Natural killer cell (primary cell): ENCODE data around the gene GTF2H4. TPM values are rescaled to one million over a fixed set of nuclear protein-coding genes. Genes with fewer than 3 reads are reported as not detected.
"Not testable (repeated sequence)": the region's sequence is repeated elsewhere in the genome, so short reads cannot be mapped to it uniquely, and the experiment has no call there.

Experiments
- ATAC-seq, 3 donors: fragments of 150-1000 bp in 2 of 3; fragments of 200-7000 bp in 1 of 3; cut with Tn5 transposase; 1 replicate in 1 of 3; 2 replicates in 2 of 3; pipeline ENCODE4 v1.10.0; 2021; ENCODE audit warnings: mild to moderate bottlenecking in 2 of 3, moderate library complexity in 2 of 3
- DNase-seq, 2 donors: peaks; one replicate each; pipeline versions ENCODE4 v3.0.0 to v3.0.0-alpha.2; 2013 to 2021; ENCODE audit warnings: mixed read lengths in 1 of 2
- H3K27ac ChIP-seq: one replicate; pipeline ENCODE4 v1.5.1; 2013; ENCODE audit warnings: mild to moderate bottlenecking, low read length
- H3K27me3 ChIP-seq: one replicate; pipeline ENCODE4 v1.6.1; 2013; ENCODE audit warnings: low read length; ENCODE audit not compliant: control insufficient read depth, insufficient read depth
- H3K36me3 ChIP-seq: one replicate; pipeline ENCODE4 v1.6.1; 2013; ENCODE audit warnings: low read length; ENCODE audit not compliant: control insufficient read depth, insufficient read depth
- H3K4me1 ChIP-seq: one replicate; pipeline ENCODE4 v1.6.1; 2013; ENCODE audit warnings: low read length; ENCODE audit not compliant: control insufficient read depth, insufficient read depth
- H3K4me3 ChIP-seq: one replicate; pipeline ENCODE4 v1.5.1; 2013; ENCODE audit warnings: low read length
- H3K9me3 ChIP-seq: one replicate; pipeline ENCODE4 v1.6.1; 2013; ENCODE audit warnings: low read length; ENCODE audit not compliant: control insufficient read depth, insufficient read depth
- H3K27ac Mint-ChIP-seq, 2 donors: one replicate each; pipeline ENCODE4 v1.8.0; 2022; ENCODE audit warnings: mild to moderate bottlenecking in 2 of 2, mixed read lengths in 2 of 2, moderate library complexity in 1 of 2
- H3K27me3 Mint-ChIP-seq, 2 donors: one replicate each; pipeline ENCODE4 v1.8.0; 2022; ENCODE audit warnings: low read depth in 2 of 2, mixed read lengths in 2 of 2
- H3K36me3 Mint-ChIP-seq: one replicate; pipeline ENCODE4 v1.8.0; 2022; ENCODE audit warnings: mixed read lengths
- H3K4me1 Mint-ChIP-seq, 2 donors: one replicate each; pipeline ENCODE4 v1.8.0; 2022; ENCODE audit warnings: mixed read lengths in 2 of 2
- H3K4me3 Mint-ChIP-seq: one replicate; pipeline ENCODE4 v1.8.0; 2022; ENCODE audit warnings: mild to moderate bottlenecking, moderate library complexity, mixed read lengths
- H3K9me3 Mint-ChIP-seq, 2 donors: one replicate each; pipeline ENCODE4 v1.8.0; 2022; ENCODE audit warnings: mixed read lengths in 2 of 2
- CTCF ChIP-seq: fragments of 200-600 bp; IDR thresholded peaks from one replicate; pipeline ENCODE4 v1.8.0; 2022; ENCODE audit warnings: antibody characterized with exemption
- WGBS: methylation state at CpG from one replicate; pipeline ENCODE4 v1.1.7; 2013; ENCODE audit warnings: missing lambda C conversion rate; ENCODE audit not compliant: insufficient coverage; 5-methylcytosine and 5-hydroxymethylcytosine counted together
- intact Hi-C: fragments of 100-400 bp; cut with micrococcal nuclease; formaldehyde crosslinking; loops from one replicate; pipeline ENCODE4 v1.14.2; 2022
- total RNA-seq, 4 donors: library from RNA; stranded (reverse); fragments of 120-200 nt in 1 of 4; gene quantifications; one replicate each; pipeline versions ENCODE4 v1.2.3 to v1.2.4, GENCODE V29; 2013 to 2022

Gene GTF2H4
- total RNA-seq, 3 donors from 2014 or later (not counting 1 experiment from before 2014, with no cell fraction given) = 13.5 to 17.9 (median 15.7) TPM

- intact Hi-C loops = no loop called here
- H3K27me3 ChIP-seq = no peaks in the 10 kb centered on the region
- ATAC-seq (no peak), DNase-seq (no peak)
- no peaks in the 10 kb centered on the region for H3K36me3 ChIP-seq
- H3K4me1 ChIP-seq = no peaks in the 10 kb centered on the region
- no peak overlapping the region for H3K27ac Mint-ChIP-seq
- no peak overlapping the region for H3K4me3 Mint-ChIP-seq
- no peak overlapping the region for H3K27ac ChIP-seq
- H3K9me3 ChIP-seq = peaks cover 16% of the 10 kb centered on the region
- WGBS = 94% methylated on average over 3 of the region's 4 CpGs
- H3K36me3 Mint-ChIP-seq = peaks cover 15% of the 10 kb centered on the region
- H3K4me3 ChIP-seq = no peak overlapping the region
- H3K27me3 Mint-ChIP-seq = peaks cover 0 to 9% of the 10 kb centered on the region in 2 donors
- H3K9me3 Mint-ChIP-seq = peaks cover 2 to 10% of the 10 kb centered on the region in 2 donors
- no peak for TF ChIP-seq CTCF
- peaks cover 0 to 7% of the 10 kb centered on the region in 2 donors for H3K4me1 Mint-ChIP-seq
Measured at GRCh38 chr6:30871592-30872183, 36.3 kb upstream of the GTF2H4 start.

DNA sequence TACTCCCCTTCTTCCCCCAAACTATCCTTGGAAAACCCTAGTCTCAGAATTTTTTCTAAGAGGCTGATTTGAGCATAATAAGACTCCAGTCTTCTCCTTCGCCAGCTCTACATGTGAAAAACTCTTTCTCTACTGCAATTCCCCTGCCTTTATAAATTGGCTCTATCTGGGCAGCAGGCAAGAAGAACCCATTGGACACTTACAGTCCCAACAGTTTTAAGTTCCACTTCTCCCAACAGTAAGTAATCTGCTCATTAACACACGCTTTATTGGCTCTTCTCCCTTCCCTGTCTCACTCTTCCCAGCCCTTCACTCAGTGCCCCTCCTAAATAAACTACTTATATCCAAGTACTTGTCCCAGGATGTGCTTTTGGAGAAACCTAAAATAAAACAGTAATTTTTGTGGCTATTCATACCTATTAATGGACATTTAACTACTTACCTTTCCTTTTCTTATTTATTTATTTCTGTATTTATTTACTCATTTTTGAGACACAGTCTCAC lies 34.8 kb upstream of the GTF2H4 start:
- Mint-ChIP-seq H3K4me1 (peaks cover 8 to 16% of the 10 kb centered on the region in 2 donors), H3K4me3 (no peak overlapping the region), H3K9me3 (peaks cover 2 to 10% of the 10 kb centered on the region in 2 donors), H3K36me3 (peaks cover 15% of the 10 kb centered on the region), H3K27me3 (peaks cover 0 to 9% of the 10 kb centered on the region in 2 donors), H3K27ac (no peak overlapping the region)
- Histone ChIP-seq H3K9me3 (peaks cover 16% of the 10 kb centered on the region), H3K27ac (no peak overlapping the region), H3K4me3 (no peak overlapping the region), H3K4me1 (peaks cover 11% of the 10 kb centered on the region), H3K36me3 (no peaks in the 10 kb centered on the region), H3K27me3 (no peaks in the 10 kb centered on the region)
- TF ChIP-seq CTCF = no peak
- intact Hi-C loops = no loop called here
- no peak for DNase-seq
- no peak for ATAC-seq
- WGBS = 95% methylated on average over 2 of the region's 2 CpGs

DNA sequence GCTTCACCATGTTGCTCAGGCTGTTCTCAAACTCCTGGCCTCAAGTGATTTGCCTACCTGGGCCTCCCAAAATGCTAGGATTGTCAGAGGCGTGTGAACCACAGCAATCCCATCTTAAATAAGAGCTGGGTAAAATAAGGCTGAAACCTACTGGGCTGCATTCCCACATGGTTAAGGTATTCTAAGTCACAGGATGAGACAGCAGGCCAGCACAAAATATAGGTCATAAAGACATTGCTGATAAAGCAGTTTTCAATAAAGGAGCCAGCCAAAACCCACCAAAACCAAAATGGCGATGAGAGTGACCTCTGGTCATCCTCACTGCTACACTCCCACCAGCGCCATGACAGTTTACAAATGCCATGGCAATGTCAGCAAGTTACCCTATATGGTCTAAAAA lies 34.2 kb upstream of the GTF2H4 start:
- H3K27me3 Mint-ChIP-seq, H3K4me3 Mint-ChIP-seq, H3K27me3 ChIP-seq, H3K27ac Mint-ChIP-seq, H3K9me3 Mint-ChIP-seq, H3K27ac ChIP-seq, DNase-seq, intact Hi-C loops, H3K36me3 ChIP-seq, ATAC-seq, H3K4me3 ChIP-seq: not testable (repeated sequence)
- peaks cover 12% of the 10 kb centered on the region for H3K4me1 ChIP-seq
- H3K9me3 ChIP-seq = peaks cover 16% of the 10 kb centered on the region
- Mint-ChIP-seq H3K4me1 (peaks cover 8 to 16% of the 10 kb centered on the region in 2 donors), H3K36me3 (peaks cover 15% of the 10 kb centered on the region)
- 91% methylated on average over 3 of the region's 3 CpGs for WGBS

GRCh38 chr6:30875244-30876038 lies 32.6 kb upstream of the GTF2H4 start:
- WGBS = 95% methylated on average over 17 of the region's 18 CpGs
- Histone ChIP-seq H3K4me3 (no peak overlapping the region), H3K36me3 (no peaks in the 10 kb centered on the region), H3K27me3 (no peaks in the 10 kb centered on the region), H3K9me3 (peaks cover 6% of the 10 kb centered on the region), H3K27ac (no peak overlapping the region), H3K4me1 (peaks cover 12% of the 10 kb centered on the region)
- Mint-ChIP-seq H3K27ac (no peak overlapping the region), H3K9me3 (peaks cover 2 to 6% of the 10 kb centered on the region in 2 donors), H3K4me1 (peaks cover 8 to 16% of the 10 kb centered on the region in 2 donors), H3K36me3 (peaks cover 10% of the 10 kb centered on the region), H3K4me3 (no peak overlapping the region), H3K27me3 (peaks cover 0 to 9% of the 10 kb centered on the region in 2 donors)
- ATAC-seq = no peak
- no peak for TF ChIP-seq CTCF
- DNase-seq = no peak
- intact Hi-C loops = loop anchor here (5.0 kb wide), 1 partner anchor 193 kb away; no protein-coding TSS in a partner anchor
